ENCODE results near the gene PLA2G4C. TPM values are rescaled to one million over a fixed set of nuclear protein-coding genes. Genes with fewer than 3 reads are reported as not detected.

PLA2G4C gene
- total and polyA plus RNA-seq, 2 of the 8 experiments (the other 6 are each of a cell fraction or from before 2014, with no cell fraction given) = 14.9 to 20.5 TPM

DNA sequence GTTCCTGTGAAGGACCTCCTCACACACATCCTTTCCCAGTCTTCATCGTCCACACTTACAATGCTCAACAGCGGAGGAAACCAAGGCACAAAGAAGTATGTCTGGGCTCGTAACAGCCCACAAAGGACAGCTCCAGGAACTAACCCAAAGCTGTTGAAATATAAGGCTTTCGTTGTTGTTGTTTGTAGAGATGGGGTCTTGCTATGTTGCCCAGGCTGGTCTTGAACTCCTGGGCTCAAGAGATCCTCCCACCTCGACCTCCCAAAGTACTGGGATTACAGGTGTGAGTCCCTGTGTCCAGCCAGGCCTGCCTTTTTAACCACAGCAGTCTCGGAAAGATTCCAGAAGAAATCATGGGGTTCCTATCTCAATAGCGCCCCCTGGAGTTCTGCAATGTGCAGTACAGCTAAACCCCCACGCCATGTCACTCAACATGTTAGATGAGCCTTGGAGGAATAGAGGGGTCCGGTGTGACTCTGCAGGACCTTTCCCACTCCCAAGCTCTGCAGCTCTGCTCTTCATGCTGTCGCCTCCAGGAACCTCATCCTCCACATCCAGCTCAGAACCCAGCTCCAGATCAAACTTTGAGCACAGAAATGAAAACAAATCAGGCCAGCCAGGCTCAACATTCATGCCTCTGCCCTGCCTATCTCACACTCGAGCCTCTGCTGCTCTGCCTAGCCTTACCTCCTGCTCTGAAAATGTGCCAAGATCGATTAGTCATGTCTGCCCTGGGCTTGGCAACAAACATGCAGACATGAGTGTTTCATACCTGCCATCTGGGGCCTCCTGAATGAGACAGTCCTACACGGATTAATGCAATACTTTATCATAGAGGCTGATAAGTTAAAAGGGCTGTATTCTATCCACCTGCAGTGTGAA is 7.5 kb downstream of the PLA2G4C start (continued):
- TF ChIP-seq SRF (IDR thresholded peaks at IDR 0.05; ENCODE audit: low read depth, low read length) (peak; percentile 79), CHD1 (IDR thresholded peaks at IDR 0.05; ENCODE audit: low read depth, low read length) (no peak), YY1 (IDR thresholded peaks at IDR 0.05; ENCODE audit: low read depth, low read length) (peak; percentile 47; the same call in 1 of the 2 replicates), KDM1A (IDR thresholded peaks at IDR 0.05; ENCODE audit: borderline replicate concordance, low read length) (no peak; the same call in none of the 2 replicates), RXRA (IDR thresholded peaks at IDR 0.05; ENCODE audit: insufficient read depth, low read depth, low read length) (no peak), BACH1 (IDR thresholded peaks at IDR 0.05; ENCODE audit: low read length) (no peak), E2F6 (IDR thresholded peaks at IDR 0.05) (no peak), HDAC2 (IDR thresholded peaks at IDR 0.05; ENCODE audit: borderline replicate concordance in 1 of 2, low read depth in 2 of 2, low read length in 2 of 2) (no peak), POU5F1 (IDR thresholded peaks at IDR 0.05; ENCODE audit: low read depth, low read length) (no peak), TEAD4 (IDR thresholded peaks at IDR 0.05; ENCODE audit: low read depth, low read length) (no peak)
- TF ChIP-seq, protein P1, sequence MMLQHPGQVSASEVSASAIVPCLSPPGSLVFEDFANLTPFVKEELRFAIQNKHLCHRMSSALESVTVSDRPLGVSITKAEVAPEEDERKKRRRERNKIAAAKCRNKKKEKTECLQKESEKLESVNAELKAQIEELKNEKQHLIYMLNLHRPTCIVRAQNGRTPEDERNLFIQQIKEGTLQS (IDR thresholded peaks at IDR 0.05; ENCODE audit: insufficient read depth, low read depth, low read length) = 0 out of 2 replicates have a peak, but pooled peaks have one; percentile 24
